IPS DF 6.9 (cell line): ENCODE measurements around the gene GRAMD4.

Experiments used
- DNase-seq: peaks from one replicate; pipeline ENCODE4 v3.0.0-alpha.2; 2013; ENCODE audit warnings: low read depth, low spot score
- H3K27ac ChIP-seq: one replicate; pipeline ENCODE4 v1.5.1; 2013; ENCODE audit warnings: low read length, control low read depth
- H3K27me3 ChIP-seq: 2 replicates; pipeline ENCODE4 v1.6.1; 2013; ENCODE audit warnings: mild to moderate bottlenecking, low read length; ENCODE audit not compliant: control insufficient read depth, insufficient read depth
- H3K36me3 ChIP-seq: 2 replicates; pipeline ENCODE4 v1.6.1; 2013; ENCODE audit warnings: low read length; ENCODE audit not compliant: control insufficient read depth, insufficient read depth
- H3K4me1 ChIP-seq: 2 replicates; pipeline ENCODE4 v1.6.1; 2013; ENCODE audit warnings: low read length; ENCODE audit not compliant: control insufficient read depth, insufficient read depth
- H3K4me3 ChIP-seq: 2 replicates; pipeline ENCODE4 v1.5.1; 2013; ENCODE audit warnings: mild to moderate bottlenecking, low read length
- H3K9me3 ChIP-seq: 2 replicates; pipeline ENCODE4 v1.6.1; 2013; ENCODE audit warnings: low read length, inconsistent platforms; ENCODE audit not compliant: control insufficient read depth, insufficient read depth
- WGBS: extraction: QIAGEN DNeasy Blood & Tissue Kit; methylation state at CpG from one replicate; pipeline ENCODE4 v1.1.7; 2013; ENCODE audit warnings: mixed read lengths, missing lambda C conversion rate; ENCODE audit not compliant: insufficient read length, insufficient coverage; 5-methylcytosine and 5-hydroxymethylcytosine counted together

Gene GRAMD4

GRCh38 chr22:46693634-46694415 lies 73.6 kb downstream of the GRAMD4 start:
- no CpG with 5 or more reads among the region's 17 CpGs for WGBS

GRCh38 chr22:46694416-46695170 lies 74.4 kb downstream of the GRAMD4 start:
- Histone ChIP-seq H3K27me3 (no peaks in the 10 kb centered on the region), H3K27ac (no peak overlapping the region), H3K4me3 (no peak overlapping the region), H3K4me1 (no peaks in the 10 kb centered on the region; the same call in 1 of the 2 replicates), H3K36me3 (peaks cover 35% of the 10 kb centered on the region), H3K9me3 (no peaks in the 10 kb centered on the region)
- no CpG with 5 or more reads among the region's 15 CpGs for whole genome bisulfite sequencing
- DNase-seq = no peak

More at GRCh38 chr22:46693634-46694415, 73.6 kb downstream of the GRAMD4 start:
- no peak for DNase-seq
- H3K27ac ChIP-seq = no peak overlapping the region
- H3K9me3 ChIP-seq = no peaks in the 10 kb centered on the region
- peaks cover 32% of the 10 kb centered on the region for H3K36me3 ChIP-seq
- no peaks in the 10 kb centered on the region; the same call in 1 of the 2 replicates for H3K4me1 ChIP-seq
- no peaks in the 10 kb centered on the region for H3K27me3 ChIP-seq
- H3K4me3 ChIP-seq = no peak overlapping the region

GRCh38 chr22:46695346-46696228 lies 75.4 kb downstream of the GRAMD4 start:
- Histone ChIP-seq H3K36me3 (peaks cover 30% of the 10 kb centered on the region), H3K4me3 (no peak overlapping the region), H3K27me3 (no peaks in the 10 kb centered on the region), H3K27ac (no peak overlapping the region), H3K4me1 (no peaks in the 10 kb centered on the region; the same call in 1 of the 2 replicates), H3K9me3 (no peaks in the 10 kb centered on the region)
- no CpG with 5 or more reads among the region's 25 CpGs for WGBS
- DNase-seq = no peak

- Histone ChIP-seq H3K4me3 (no peak overlapping the region), H3K9me3 (no peaks in the 10 kb centered on the region), H3K4me1 (no peaks in the 10 kb centered on the region; the same call in 1 of the 2 replicates), H3K36me3 (peaks cover 35% of the 10 kb centered on the region), H3K27me3 (no peaks in the 10 kb centered on the region), H3K27ac (no peak overlapping the region)
- no CpG with 5 or more reads among the region's 11 CpGs for WGBS
- no peak for DNase-seq
Measured at GRCh38 chr22:46696229-46696518, 76.0 kb downstream of the GRAMD4 start.

GRCh38 chr22:46696614-46697013 lies 76.4 kb downstream of the GRAMD4 start:
- DNase-seq = no peak
- no CpG with 5 or more reads among the region's 10 CpGs for WGBS
- Histone ChIP-seq H3K36me3 (peaks cover 39% of the 10 kb centered on the region), H3K4me3 (no peak overlapping the region), H3K9me3 (no peaks in the 10 kb centered on the region), H3K27me3 (no peaks in the 10 kb centered on the region), H3K4me1 (no peaks in the 10 kb centered on the region; the same call in 1 of the 2 replicates), H3K27ac (no peak overlapping the region)

GRCh38 chr22:46697811-46698515 lies 77.8 kb downstream of the GRAMD4 start:
- no peaks in the 10 kb centered on the region; the same call in 1 of the 2 replicates for H3K4me1 ChIP-seq
- H3K27ac ChIP-seq = no peak overlapping the region
- H3K9me3 ChIP-seq = no peaks in the 10 kb centered on the region
- DNase-seq = no peak
- no peaks in the 10 kb centered on the region for H3K27me3 ChIP-seq
- H3K4me3 ChIP-seq = no peak overlapping the region
- peaks cover 37% of the 10 kb centered on the region for H3K36me3 ChIP-seq
- WGBS = no CpG with 5 or more reads among the region's 24 CpGs

GRCh38 chr22:46699091-46699490 lies 78.9 kb downstream of the GRAMD4 start:
- Histone ChIP-seq H3K27ac (no peak overlapping the region), H3K4me3 (no peak overlapping the region), H3K27me3 (no peaks in the 10 kb centered on the region), H3K9me3 (no peaks in the 10 kb centered on the region), H3K4me1 (no peaks in the 10 kb centered on the region; the same call in 1 of the 2 replicates), H3K36me3 (peaks cover 34% of the 10 kb centered on the region)
- WGBS = no CpG with 5 or more reads among the region's 17 CpGs
- DNase-seq = no peak

GRCh38 chr22:46701262-46701661 lies 81.1 kb downstream of the GRAMD4 start:
- Histone ChIP-seq H3K9me3 (no peaks in the 10 kb centered on the region), H3K4me3 (no peak overlapping the region), H3K27me3 (no peaks in the 10 kb centered on the region), H3K27ac (no peak overlapping the region), H3K36me3 (peaks cover 20% of the 10 kb centered on the region), H3K4me1 (no peaks in the 10 kb centered on the region; the same call in 1 of the 2 replicates)
- no peak for DNase-seq
- no CpG with 5 or more reads among the region's 33 CpGs for WGBS

- no peaks in the 10 kb centered on the region for H3K27me3 ChIP-seq
- no peak overlapping the region for H3K4me3 ChIP-seq
- H3K4me1 ChIP-seq = no peaks in the 10 kb centered on the region
- no CpG with 5 or more reads among the region's 26 CpGs for WGBS
- H3K9me3 ChIP-seq = no peaks in the 10 kb centered on the region
- DNase-seq = no peak
- H3K27ac ChIP-seq = no peak overlapping the region
- peaks cover 24% of the 10 kb centered on the region for H3K36me3 ChIP-seq
Measured at GRCh38 chr22:46703171-46703995, 83.2 kb downstream of the GRAMD4 start.
